HG02759 (cell line): ENCODE measurements around the gene TMEM145.

Experiments
- ATAC-seq: cut with Tn5 transposase; IDR thresholded peaks from one replicate; pipeline ENCODE4 v1.9.1; 2021; ENCODE audit warnings: mild to moderate bottlenecking, moderate library complexity; ENCODE audit not compliant: unreplicated experiment

TMEM145 gene

GRCh38 chr19:42288881-42289555 is 24.1 kb upstream of the TMEM145 start:
- ATAC-seq: no peak

- no peak for ATAC-seq
Measured at GRCh38 chr19:42289556-42290041, 23.5 kb upstream of the TMEM145 start.

- ATAC-seq: no peak
Measured at GRCh38 chr19:42290136-42290522, 23.0 kb upstream of the TMEM145 start.

- ATAC-seq: no peak
Measured at GRCh38 chr19:42290523-42291434, 22.3 kb upstream of the TMEM145 start.

- ATAC-seq: no peak
Measured at GRCh38 chr19:42291435-42291810, 21.7 kb upstream of the TMEM145 start.

GRCh38 chr19:42292042-42292960 is 20.8 kb upstream of the TMEM145 start:
- ATAC-seq: no peak

GRCh38 chr19:42292963-42293362 is 20.1 kb upstream of the TMEM145 start:
- ATAC-seq: no peak

GRCh38 chr19:42293540-42293939 is 19.6 kb upstream of the TMEM145 start:
- ATAC-seq: no peak

GRCh38 chr19:42293948-42294347 is 19.2 kb upstream of the TMEM145 start:
- no peak for ATAC-seq

GRCh38 chr19:42294471-42295137 is 18.5 kb upstream of the TMEM145 start:
- no peak for ATAC-seq

- ATAC-seq: no peak
Measured at GRCh38 chr19:42295342-42295741, 17.8 kb upstream of the TMEM145 start.

- ATAC-seq: no peak
Measured at GRCh38 chr19:42295831-42296525, 17.1 kb upstream of the TMEM145 start.

GRCh38 chr19:42297039-42297438 is 16.1 kb upstream of the TMEM145 start:
- ATAC-seq: no peak

- ATAC-seq: peak; percentile 12
Measured at GRCh38 chr19:42301646-42302203, 11.4 kb upstream of the TMEM145 start, which contains the start of gene PRR19. TSS of gene PRR19 (plus strand) at chr19:42302132. CDS start at chr19:42309585, 7,453 bp downstream.

GRCh38 chr19:42303101-42303464 is 10.0 kb upstream of the TMEM145 start:
- ATAC-seq: no peak

GRCh38 chr19:42303876-42304275 is 9.2 kb upstream of the TMEM145 start:
- no peak for ATAC-seq

- ATAC-seq: no peak
Measured at GRCh38 chr19:42306646-42307045, 6.5 kb upstream of the TMEM145 start.

- no peak for ATAC-seq
Measured at GRCh38 chr19:42309686-42310085, 3.4 kb upstream of the TMEM145 start.

- no peak for ATAC-seq
Measured at GRCh38 chr19:42311657-42312056, 1.5 kb upstream of the TMEM145 start.
